HG02938 (cell line): ENCODE measurements around the gene FOXO6.
"Not testable (repeated sequence)": the region's sequence is repeated elsewhere in the genome, so short reads cannot be mapped to it uniquely, and the experiment has no call there.

ENCODE experiments used
- ATAC-seq: cut with Tn5 transposase; IDR thresholded peaks from one replicate; pipeline ENCODE4 v1.9.1; 2021; ENCODE audit warnings: mild to moderate bottlenecking, moderate library complexity; ENCODE audit not compliant: unreplicated experiment

FOXO6 gene

GRCh38 chr1:41328780-41329640, 32.2 kb upstream of the FOXO6 start:
- no peak for ATAC-seq

GRCh38 chr1:41329662-41330587, 31.3 kb upstream of the FOXO6 start:
- no peak for ATAC-seq

GRCh38 chr1:41330588-41331545, 30.4 kb upstream of the FOXO6 start:
- ATAC-seq: no peak

- no peak for ATAC-seq
Measured at GRCh38 chr1:41331546-41331917, 29.7 kb upstream of the FOXO6 start.

GRCh38 chr1:41332161-41332560, 29.1 kb upstream of the FOXO6 start:
- ATAC-seq: not testable (repeated sequence)

GRCh38 chr1:41333146-41333784, 28.0 kb upstream of the FOXO6 start:
- no peak for ATAC-seq

- no peak for ATAC-seq
Measured at GRCh38 chr1:41338820-41339219, 22.4 kb upstream of the FOXO6 start.

GRCh38 chr1:41340655-41341364, 20.4 kb upstream of the FOXO6 start:
- no peak for ATAC-seq

GRCh38 chr1:41341365-41341683, 19.9 kb upstream of the FOXO6 start:
- no peak for ATAC-seq

- no peak for ATAC-seq
Measured at GRCh38 chr1:41341772-41342562, 19.3 kb upstream of the FOXO6 start.

- no peak for ATAC-seq
Measured at GRCh38 chr1:41342774-41343355, 18.4 kb upstream of the FOXO6 start.

- no peak for ATAC-seq
Measured at GRCh38 chr1:41343790-41344699, 17.2 kb upstream of the FOXO6 start.

- ATAC-seq: no peak
Measured at GRCh38 chr1:41344708-41345159, 16.5 kb upstream of the FOXO6 start.

- ATAC-seq: no peak
Measured at GRCh38 chr1:41345434-41346075, 15.7 kb upstream of the FOXO6 start.

- ATAC-seq: no peak
Measured at GRCh38 chr1:41347276-41347675, 14.0 kb upstream of the FOXO6 start.

GRCh38 chr1:41348394-41348793, 12.8 kb upstream of the FOXO6 start:
- no peak for ATAC-seq
